Lung (tissue), 12 donors: ENCODE results near the gene STPG3. TPM values are rescaled to one million over a fixed set of nuclear protein-coding genes. Genes with fewer than 3 reads are reported as not detected.
A peak's percentile ranks its signal among the peaks of the same experiment; 100 is the strongest.

Source experiments
- ATAC-seq: fragments of 200-7000 bp; cut with Tn5 transposase; one replicate; pipeline ENCODE4 v1.9.1; 2020; ENCODE audit warnings: moderate number of reproducible peaks; ENCODE audit not compliant: insufficient read depth, low FRiP score
- DNase-seq, 3 donors: peaks; one replicate each; pipeline ENCODE4 v3.0.0-alpha.2; 2013 to 2017
- H3K27ac ChIP-seq, 2 donors: one replicate each; pipeline ENCODE4 v1.5.1; 2013; ENCODE audit warnings: mild to moderate bottlenecking in 2 of 2, moderate library complexity in 2 of 2, control low read depth in 1 of 2, inconsistent platforms in 1 of 2, low read depth in 1 of 2, low read length in 1 of 2
- H3K27me3 ChIP-seq, 3 donors: one replicate each; pipeline ENCODE4 v1.5.1; 2013; ENCODE audit warnings: low read length in 2 of 3; ENCODE audit not compliant: control insufficient read depth in 3 of 3, insufficient read depth in 3 of 3
- H3K36me3 ChIP-seq, 4 donors: one replicate each; pipeline ENCODE4 v1.5.1; 2013; ENCODE audit warnings: low read length in 4 of 4, mild to moderate bottlenecking in 1 of 4, moderate library complexity in 1 of 4; ENCODE audit not compliant: control insufficient read depth in 4 of 4, insufficient read depth in 4 of 4
- H3K4me1 ChIP-seq, 5 donors: one replicate each; pipeline ENCODE4 v1.5.1; 2013; ENCODE audit warnings: low read length in 5 of 5, mild to moderate bottlenecking in 2 of 5, moderate library complexity in 1 of 5; ENCODE audit not compliant: control insufficient read depth in 5 of 5, insufficient read depth in 5 of 5
- H3K4me3 ChIP-seq: one replicate; pipeline ENCODE4 v1.5.1; 2013; ENCODE audit warnings: mild to moderate bottlenecking, control low read depth, moderate library complexity
- H3K9ac ChIP-seq, 2 donors: one replicate each; pipeline ENCODE4 v1.5.1; 2013; ENCODE audit warnings: low read length in 2 of 2, control low read depth in 1 of 2; ENCODE audit not compliant: insufficient read depth in 1 of 2
- H3K9me3 ChIP-seq, 4 donors: one replicate each; pipeline ENCODE4 v1.5.1; 2013; ENCODE audit warnings: low read length in 3 of 4, mild to moderate bottlenecking in 1 of 4, moderate library complexity in 1 of 4; ENCODE audit not compliant: control insufficient read depth in 4 of 4, insufficient read depth in 3 of 4
- WGBS, 2 donors: extraction: QIAGEN DNeasy Blood & Tissue Kit; methylation state at CpG; one replicate each; pipeline ENCODE4 v1.1.7; 2013; 5-methylcytosine and 5-hydroxymethylcytosine counted together
- polyA plus RNA-seq, 2 donors: library from polyadenylated mRNA; stranded (reverse); fragments of 200-250 nt; gene quantifications; one replicate each; pipeline ENCODE4 v1.2.1, GENCODE V29; 2013
- total RNA-seq, 2 donors: library from RNA; depleted of rRNA in 1 of 2; stranded (reverse); fragments of >200 nt in 1 of 2; gene quantifications; one replicate each; pipeline ENCODE4 v1.2.1, GENCODE V29; 2014 to 2021
- TF ChIP-seq, protein P1 (sequence below): IDR thresholded peaks from 2 replicates; pipeline ENCODE4 v1.5.1; 2012; ENCODE audit warnings: mild to moderate bottlenecking; ENCODE audit errors: control extremely low read depth, extremely low read depth
- donor health status: control.
- donor health status: control.
- donor health status: Bipolar disorder and iron deficiency.
- donor health status: healthy.
- donor health status: DM: yes; HTN: yes; CAD: no.

Gene STPG3
- total and polyA plus RNA-seq, 4 donors, result 0.18 TPM; not detected in 3

DNA sequence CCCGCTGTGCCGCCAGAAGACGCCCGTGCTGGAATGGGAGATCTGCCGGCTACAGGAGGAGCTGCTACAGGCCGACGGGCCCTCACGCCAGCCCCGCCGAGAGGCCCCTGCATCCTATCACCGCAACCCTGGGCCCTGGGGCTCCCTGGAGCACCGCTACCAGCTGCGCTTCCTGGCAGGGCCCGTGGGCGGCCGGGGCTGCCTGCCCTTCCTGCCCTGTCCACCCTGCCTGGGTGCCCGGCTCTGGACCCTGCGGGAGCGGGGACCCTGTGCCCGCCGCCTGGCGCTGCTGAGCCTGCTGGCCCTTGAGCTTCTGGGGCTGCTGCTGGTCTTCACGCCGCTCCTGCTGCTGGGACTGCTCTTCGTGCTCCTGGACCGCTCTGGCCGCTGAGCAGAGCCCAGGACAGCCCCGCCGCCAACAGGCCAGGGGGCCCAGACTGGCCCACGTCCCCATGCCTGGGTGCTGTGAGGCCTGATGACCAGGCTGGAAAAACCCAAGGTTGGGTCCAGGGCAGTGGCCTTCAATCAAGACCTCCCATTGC, 32.8 kb upstream of the STPG3 start:
- H3K4me3 ChIP-seq, result no peak overlapping the region
- peak overlapping the region; percentile 72 to 73 for H3K27ac ChIP-seq

DNA sequence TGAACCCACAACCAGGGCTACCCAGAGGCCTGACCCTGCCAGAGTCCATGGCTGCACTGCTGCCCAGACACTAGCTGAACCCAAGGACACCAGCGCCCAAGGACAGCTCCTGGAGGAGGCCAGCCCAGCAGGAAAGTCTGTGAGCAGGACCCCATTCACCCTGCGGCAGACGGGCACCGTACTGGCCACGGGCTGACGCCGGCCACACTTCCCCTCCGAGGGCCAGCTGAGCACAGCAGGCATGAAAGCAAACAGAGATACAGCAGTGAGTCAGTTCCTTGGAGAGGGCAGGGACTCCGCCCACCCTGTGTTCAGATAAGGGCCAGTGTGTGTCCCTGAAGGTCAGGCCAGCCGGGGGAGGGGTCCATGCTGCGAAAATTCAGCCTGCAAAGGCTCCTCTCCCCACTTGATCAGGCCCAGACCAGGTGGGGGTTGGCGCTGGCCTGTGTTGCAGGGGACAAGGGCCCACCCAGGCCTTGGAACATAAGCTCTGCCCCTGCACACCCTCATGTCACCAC, 32.3 kb upstream of the STPG3 start:
- peak; percentile 15 for ATAC-seq
- H3K4me3 ChIP-seq, result no peak overlapping the region
- H3K4me1 ChIP-seq, result peaks cover 0 to 19% (median 1%) of the 10 kb centered on the region in 5 donors
- TF ChIP-seq, protein P1, sequence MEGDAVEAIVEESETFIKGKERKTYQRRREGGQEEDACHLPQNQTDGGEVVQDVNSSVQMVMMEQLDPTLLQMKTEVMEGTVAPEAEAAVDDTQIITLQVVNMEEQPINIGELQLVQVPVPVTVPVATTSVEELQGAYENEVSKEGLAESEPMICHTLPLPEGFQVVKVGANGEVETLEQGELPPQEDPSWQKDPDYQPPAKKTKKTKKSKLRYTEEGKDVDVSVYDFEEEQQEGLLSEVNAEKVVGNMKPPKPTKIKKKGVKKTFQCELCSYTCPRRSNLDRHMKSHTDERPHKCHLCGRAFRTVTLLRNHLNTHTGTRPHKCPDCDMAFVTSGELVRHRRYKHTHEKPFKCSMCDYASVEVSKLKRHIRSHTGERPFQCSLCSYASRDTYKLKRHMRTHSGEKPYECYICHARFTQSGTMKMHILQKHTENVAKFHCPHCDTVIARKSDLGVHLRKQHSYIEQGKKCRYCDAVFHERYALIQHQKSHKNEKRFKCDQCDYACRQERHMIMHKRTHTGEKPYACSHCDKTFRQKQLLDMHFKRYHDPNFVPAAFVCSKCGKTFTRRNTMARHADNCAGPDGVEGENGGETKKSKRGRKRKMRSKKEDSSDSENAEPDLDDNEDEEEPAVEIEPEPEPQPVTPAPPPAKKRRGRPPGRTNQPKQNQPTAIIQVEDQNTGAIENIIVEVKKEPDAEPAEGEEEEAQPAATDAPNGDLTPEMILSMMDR, result no peak
- peaks cover 0 to 23% (median 3%) of the 10 kb centered on the region in 4 donors for H3K36me3 ChIP-seq
- H3K9ac ChIP-seq, result no peak overlapping the region
- DNase-seq, result no peak
- WGBS, 2 donors, result 59 to 77% methylated on average over 12 of the region's 12 CpGs
- H3K27me3 ChIP-seq, result no peaks in the 10 kb centered on the region
- H3K27ac ChIP-seq, result peak overlapping the region; percentile 72 to 73
- no peaks in the 10 kb centered on the region for H3K9me3 ChIP-seq

More for the DNA sequence above, 32.8 kb upstream of the STPG3 start:
- H3K36me3 ChIP-seq, result peaks cover 0 to 25% (median 3%) of the 10 kb centered on the region in 4 donors
- DNase-seq (no peak), ATAC-seq (no peak)
- H3K27me3 ChIP-seq, result no peaks in the 10 kb centered on the region
- TF ChIP-seq, protein P1, result no peak
- no peak overlapping the region for H3K9ac ChIP-seq
- WGBS, 2 donors, result 91 to 93% methylated on average over 30 of the region's 30 CpGs
- H3K9me3 ChIP-seq, result no peaks in the 10 kb centered on the region
- H3K4me1 ChIP-seq, result peaks cover 0 to 19% (median 0%) of the 10 kb centered on the region in 5 donors

DNA sequence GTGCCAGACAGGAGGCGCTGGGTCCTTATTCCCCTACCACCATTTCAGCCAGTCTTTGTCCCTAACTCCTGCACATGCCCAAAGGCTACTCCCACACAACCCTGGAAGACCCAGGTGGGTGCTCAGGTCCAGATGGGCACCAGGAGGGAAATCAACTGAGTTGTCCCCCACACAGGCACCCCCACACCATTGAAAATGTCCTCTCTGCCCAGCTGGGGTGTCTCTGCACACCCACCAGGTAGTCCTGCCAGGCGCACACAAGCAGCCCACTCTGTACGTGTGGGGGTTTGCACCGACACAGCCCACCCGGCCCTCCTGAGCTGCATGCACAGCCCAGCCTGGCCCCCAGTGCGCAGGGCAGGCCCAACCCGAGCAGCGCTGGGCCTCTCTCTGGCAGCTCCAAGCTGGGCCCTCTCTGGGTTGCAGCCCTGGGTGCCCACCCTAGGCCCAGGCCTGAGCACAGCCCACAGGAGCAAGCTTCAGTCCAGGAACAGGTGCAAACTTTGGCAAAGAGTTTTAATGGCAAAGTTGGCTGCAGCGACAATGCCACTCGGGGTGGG, 31.2 kb upstream of the STPG3 start:
- peaks cover 0 to 17% (median 3%) of the 10 kb centered on the region in 4 donors for H3K36me3 ChIP-seq
- 92 to 95% methylated on average over 10 of the region's 10 CpGs for WGBS, 2 donors
- peaks cover 0 to 21% (median 5%) of the 10 kb centered on the region in 5 donors for H3K4me1 ChIP-seq
- no peak overlapping the region for H3K9ac ChIP-seq
- H3K27ac ChIP-seq, result no peak overlapping the region
- DNase-seq, result no peak
- ATAC-seq, result no peak
- no peaks in the 10 kb centered on the region for H3K9me3 ChIP-seq
- H3K27me3 ChIP-seq, result no peaks in the 10 kb centered on the region
- TF ChIP-seq, protein P1, result no peak
- no peak overlapping the region for H3K4me3 ChIP-seq
